IPS-11a (cell line): ENCODE results near the gene CSRP1.

ENCODE experiments used
- H3K4me3 ChIP-seq: one replicate; pipeline ENCODE4 v1.5.1; 2013; ENCODE audit warnings: low read depth, low read length, control low read depth

CSRP1 gene

GRCh38 chr1:201513498-201514243 lies 6.7 kb upstream of the CSRP1 start:
- H3K4me3 ChIP-seq = no peak overlapping the region

GRCh38 chr1:201511941-201512539 lies 5.1 kb upstream of the CSRP1 start:
- no peak overlapping the region for H3K4me3 ChIP-seq

- no peak overlapping the region for H3K4me3 ChIP-seq
Measured at GRCh38 chr1:201511396-201511940, 4.5 kb upstream of the CSRP1 start.

- H3K4me3 ChIP-seq = no peak overlapping the region
Measured at GRCh38 chr1:201510734-201511133, 3.8 kb upstream of the CSRP1 start.

- no peak overlapping the region for H3K4me3 ChIP-seq
Measured at GRCh38 chr1:201509601-201510374, 2.9 kb upstream of the CSRP1 start.

GRCh38 chr1:201508809-201509208 lies 1.9 kb upstream of the CSRP1 start:
- H3K4me3 ChIP-seq = no peak overlapping the region

GRCh38 chr1:201507360-201507675 lies 395 bp upstream of the CSRP1 start:
- H3K4me3 ChIP-seq = peak overlapping the region; percentile 49

- H3K4me3 ChIP-seq = no peak overlapping the region
Measured at GRCh38 chr1:201506092-201506491, 831 bp downstream of the CSRP1 start.

GRCh38 chr1:201505503-201505890 lies 1.4 kb downstream of the CSRP1 start:
- H3K4me3 ChIP-seq = no peak overlapping the region

- no peak overlapping the region for H3K4me3 ChIP-seq
Measured at GRCh38 chr1:201504799-201505502, 2.0 kb downstream of the CSRP1 start.

GRCh38 chr1:201504179-201504631 lies 2.7 kb downstream of the CSRP1 start:
- no peak overlapping the region for H3K4me3 ChIP-seq

- no peak overlapping the region for H3K4me3 ChIP-seq
Measured at GRCh38 chr1:201503397-201504176, 3.3 kb downstream of the CSRP1 start.

- no peak overlapping the region for H3K4me3 ChIP-seq
Measured at GRCh38 chr1:201502511-201502857, 4.4 kb downstream of the CSRP1 start.

- no peak overlapping the region for H3K4me3 ChIP-seq
Measured at GRCh38 chr1:201501812-201502510, 5.0 kb downstream of the CSRP1 start.

GRCh38 chr1:201501144-201501543 lies 5.8 kb downstream of the CSRP1 start:
- H3K4me3 ChIP-seq = no peak overlapping the region

- no peak overlapping the region for H3K4me3 ChIP-seq
Measured at GRCh38 chr1:201500670-201501120, 6.2 kb downstream of the CSRP1 start.

- H3K4me3 ChIP-seq = no peak overlapping the region
Measured at GRCh38 chr1:201499795-201500669, 6.9 kb downstream of the CSRP1 start.

- H3K4me3 ChIP-seq = no peak overlapping the region
Measured at GRCh38 chr1:201499191-201499590, 7.7 kb downstream of the CSRP1 start.

GRCh38 chr1:201498621-201499020 lies 8.3 kb downstream of the CSRP1 start:
- H3K4me3 ChIP-seq = no peak overlapping the region
